ENCODE results near the gene OTULINL.
A peak's percentile ranks its signal among the peaks of the same experiment; 100 is the strongest.
"Not testable (repeated sequence)": the region's sequence is repeated elsewhere in the genome, so short reads cannot be mapped to it uniquely, and the experiment has no call there.

The OTULINL gene

DNA sequence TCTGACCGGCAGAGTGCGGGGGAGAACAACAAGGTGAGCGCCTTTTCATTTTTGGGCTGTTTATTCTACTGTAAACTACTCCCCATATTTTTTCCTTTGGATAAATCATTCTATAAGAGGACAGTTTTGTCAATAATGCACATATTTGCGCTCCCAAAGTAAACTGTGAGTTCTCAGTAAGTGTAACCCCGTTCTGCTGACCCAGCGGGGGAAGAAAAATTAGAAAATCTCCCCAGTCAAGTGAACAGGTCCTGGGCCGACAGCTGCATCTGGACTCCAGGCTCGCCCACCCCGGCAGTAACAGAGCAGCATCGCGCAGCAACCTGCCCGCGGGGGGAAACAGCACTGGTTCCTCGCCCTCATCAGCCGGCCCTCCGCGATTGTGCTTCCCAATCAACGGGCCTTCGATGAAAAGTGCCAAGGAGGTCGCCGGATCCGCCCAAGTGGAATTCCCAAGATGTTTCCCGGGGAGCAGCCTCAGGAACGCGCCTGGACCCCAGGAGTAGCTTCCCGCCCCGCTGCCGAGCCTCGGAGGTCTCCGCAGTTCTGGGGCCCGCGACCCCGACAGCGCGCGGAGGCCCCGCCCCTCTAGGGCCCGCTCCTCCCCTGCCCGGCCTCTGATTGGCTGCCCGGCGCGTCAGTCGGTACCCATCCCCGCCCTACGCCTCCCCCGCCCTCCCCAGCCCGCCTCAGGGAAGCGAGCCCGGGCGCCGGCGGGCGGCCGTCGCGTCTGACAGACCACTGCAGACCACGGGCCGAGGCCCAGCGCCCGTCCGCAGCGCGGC lies at the start of gene OTULINL:
Gene OTULINL, plus strand, starts transcription at position 687 of the 785 bp plus-strand sequence. CDS start 103 bp downstream, outside the sequence.
- DNase-seq, result peak; percentile 97

GRCh38 chr5:14532180-14532579 lies 49.4 kb upstream of the OTULINL start:
- DNase-seq, result no peak

GRCh38 chr5:14534773-14535172 lies 46.8 kb upstream of the OTULINL start:
- no peak for DNase-seq

GRCh38 chr5:14545308-14545707 lies 36.3 kb upstream of the OTULINL start:
- no peak for DNase-seq

GRCh38 chr5:14545862-14546261 lies 35.7 kb upstream of the OTULINL start:
- no peak for DNase-seq

DNA sequence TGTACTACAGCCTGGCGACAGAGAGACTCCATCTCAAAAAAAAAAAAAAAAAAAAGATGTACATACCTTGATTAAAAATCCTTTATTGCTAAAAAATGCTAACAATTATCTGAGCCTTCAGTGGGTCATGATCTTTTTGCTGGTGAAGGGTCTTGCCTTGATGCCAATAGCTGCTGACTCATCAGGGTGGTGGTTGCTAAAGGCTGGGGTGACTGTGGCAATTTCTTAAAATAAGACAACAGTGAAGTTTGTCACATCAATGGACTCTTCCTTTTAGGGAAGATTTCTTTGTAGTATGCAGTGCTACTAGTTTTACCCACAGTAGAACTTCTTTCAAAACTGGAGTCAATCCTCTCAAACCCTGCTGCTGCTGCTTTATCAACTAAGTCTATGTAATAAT lies 33.9 kb upstream of the OTULINL start:
- no peak for DNase-seq

GRCh38 chr5:14551211-14551610 lies 30.4 kb upstream of the OTULINL start:
- DNase-seq, result no peak

DNA sequence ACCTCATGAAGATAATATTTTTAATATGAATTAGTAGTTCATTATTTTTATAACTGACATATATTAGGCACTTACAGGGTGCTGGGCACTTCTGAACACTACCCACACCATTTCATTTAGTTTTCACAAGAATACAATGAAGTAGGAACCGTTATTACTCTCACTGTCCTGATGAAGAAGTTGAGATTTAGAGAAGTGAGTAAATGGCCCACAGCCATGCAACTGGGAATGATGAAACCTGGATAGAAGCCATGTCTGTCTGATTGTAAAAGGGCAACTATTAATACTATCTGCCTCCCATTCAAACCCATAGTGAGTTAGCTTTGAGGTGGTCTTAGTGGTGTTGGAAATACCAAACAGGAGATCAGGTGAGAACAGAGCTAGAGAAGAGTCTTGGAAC lies 29.6 kb upstream of the OTULINL start:
- no peak for DNase-seq

GRCh38 chr5:14554288-14554687 lies 27.3 kb upstream of the OTULINL start:
- not testable (repeated sequence) for DNase-seq

DNA sequence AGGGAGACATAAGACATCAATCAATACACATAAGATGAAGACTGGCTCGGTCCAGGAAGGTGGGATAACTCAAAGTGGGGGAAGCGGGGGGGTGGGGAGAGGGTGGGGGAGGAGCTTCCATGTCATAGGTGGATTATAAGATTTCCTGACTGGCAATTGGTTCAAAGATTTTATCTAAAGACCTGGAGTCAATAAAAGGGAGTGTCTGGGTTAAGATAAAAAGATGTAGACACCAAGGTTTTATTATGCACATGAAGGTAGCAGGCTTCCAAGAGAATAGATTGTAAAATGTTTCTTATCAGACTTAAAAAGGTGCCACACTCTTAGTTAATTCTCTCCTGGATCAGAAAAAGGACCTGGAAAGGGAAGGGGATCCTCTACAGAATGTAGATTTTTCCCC lies 25.6 kb upstream of the OTULINL start:
- DNase-seq, result no peak

DNA sequence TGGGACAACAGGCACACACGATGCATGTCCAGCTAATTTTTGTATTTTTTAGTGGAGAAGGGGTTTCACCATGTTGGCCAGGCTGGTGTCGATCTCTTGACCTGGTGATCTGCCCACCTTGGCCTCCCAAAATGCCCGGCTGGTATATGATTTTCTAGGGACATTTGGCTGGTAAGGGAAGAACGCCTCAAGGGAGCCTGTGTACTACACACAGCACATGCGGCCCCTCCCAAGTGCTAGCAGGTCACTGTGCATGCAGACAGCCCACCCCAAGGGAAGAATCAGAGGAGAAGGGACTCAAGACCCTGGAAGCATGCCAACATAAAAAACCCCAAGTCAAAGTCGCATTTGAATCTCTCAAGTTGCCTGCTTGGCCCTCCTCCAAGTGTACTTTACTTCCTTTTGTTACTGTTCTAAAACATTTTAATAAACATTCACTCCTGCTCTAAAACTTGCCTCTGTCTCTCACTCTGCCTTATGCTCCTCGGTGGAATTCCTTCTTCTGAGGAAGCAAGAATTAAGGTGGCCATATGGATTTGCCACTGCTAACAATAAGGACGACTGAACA lies 24.3 kb upstream of the OTULINL start:
- DNase-seq, result no peak

GRCh38 chr5:14557791-14558415 lies 23.7 kb upstream of the OTULINL start:
- no peak for DNase-seq

DNA sequence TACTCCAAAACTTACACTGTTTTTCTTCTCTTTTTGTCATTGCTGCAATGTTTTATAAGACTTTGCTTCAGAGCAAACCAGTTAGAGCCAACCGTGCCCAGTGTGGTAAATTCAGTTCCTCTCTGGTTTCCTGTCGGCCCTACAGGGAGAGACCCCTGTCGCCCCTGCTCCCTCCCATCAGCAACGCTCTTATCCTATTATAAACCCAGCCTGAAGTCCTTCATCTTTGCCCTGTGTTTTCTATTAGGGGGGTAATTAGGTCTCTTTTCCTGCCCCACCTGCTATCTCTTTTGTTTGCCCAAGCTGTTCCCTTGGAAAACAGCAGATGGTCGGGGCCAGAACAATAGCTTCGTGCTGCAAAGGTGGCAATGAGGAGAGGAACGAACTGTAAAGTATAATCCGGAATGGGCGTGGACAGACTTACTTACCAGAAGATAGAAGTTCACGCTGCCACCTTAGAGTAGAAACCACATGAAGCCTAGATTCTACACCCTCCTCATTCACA lies 21.4 kb upstream of the OTULINL start:
- no peak for DNase-seq

DNA sequence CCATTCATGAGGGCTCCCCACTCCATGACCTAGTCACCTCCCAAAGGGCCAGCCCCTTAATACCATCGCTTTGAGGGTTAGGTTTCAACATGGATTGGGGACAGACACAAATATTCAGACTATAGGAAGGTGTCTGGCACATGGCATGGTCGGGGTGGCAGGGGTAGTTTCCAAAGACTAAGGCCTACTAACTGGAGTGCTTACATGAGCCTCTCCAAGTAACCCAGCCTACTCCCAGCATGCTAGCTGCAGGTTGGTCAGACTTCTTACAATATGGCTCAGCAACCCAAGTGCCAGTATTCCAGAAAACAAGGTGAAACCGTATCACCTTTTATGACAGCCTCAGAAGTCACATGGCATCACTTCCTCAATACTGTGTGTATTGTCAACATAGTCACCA lies 19.9 kb upstream of the OTULINL start:
- no peak for DNase-seq

GRCh38 chr5:14568333-14568732 lies 13.3 kb upstream of the OTULINL start:
- no peak for DNase-seq

DNA sequence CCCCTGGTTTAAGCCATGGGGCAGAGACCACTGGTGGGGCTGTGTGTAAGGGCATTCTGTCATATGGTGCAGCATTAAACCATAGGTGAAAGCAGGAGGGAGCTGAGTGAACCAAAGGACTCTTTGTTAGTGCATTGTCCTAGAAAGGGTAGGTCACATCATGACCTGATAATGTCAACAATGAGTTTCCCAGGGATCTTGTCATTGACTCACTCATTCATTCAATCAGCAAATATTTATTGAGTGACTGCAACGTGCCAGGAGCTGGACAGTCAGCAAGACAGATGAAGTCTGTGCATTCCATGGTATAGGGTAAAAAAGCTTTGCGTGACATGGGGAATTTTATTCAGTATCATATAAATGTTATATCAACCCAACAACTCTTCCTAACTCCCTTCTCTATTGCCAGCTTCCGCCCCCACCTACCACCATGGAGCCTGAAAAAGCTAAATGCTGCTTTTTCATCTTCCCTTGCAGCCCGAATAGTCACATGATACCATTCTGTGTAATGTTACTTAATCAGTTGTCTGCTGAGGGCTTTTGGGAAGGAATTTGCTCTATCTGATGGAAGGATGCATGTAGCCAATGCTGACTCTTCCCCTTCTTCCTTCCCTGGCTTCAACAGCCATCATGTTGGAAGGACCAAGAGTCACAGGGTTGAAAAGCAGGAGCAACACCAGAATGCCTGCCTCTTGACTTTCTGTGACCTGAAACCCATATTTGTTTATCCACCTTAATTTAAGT lies 11.5 kb upstream of the OTULINL start:
- no peak for DNase-seq

GRCh38 chr5:14571901-14572300 lies 9.7 kb upstream of the OTULINL start:
- no peak for DNase-seq

DNA sequence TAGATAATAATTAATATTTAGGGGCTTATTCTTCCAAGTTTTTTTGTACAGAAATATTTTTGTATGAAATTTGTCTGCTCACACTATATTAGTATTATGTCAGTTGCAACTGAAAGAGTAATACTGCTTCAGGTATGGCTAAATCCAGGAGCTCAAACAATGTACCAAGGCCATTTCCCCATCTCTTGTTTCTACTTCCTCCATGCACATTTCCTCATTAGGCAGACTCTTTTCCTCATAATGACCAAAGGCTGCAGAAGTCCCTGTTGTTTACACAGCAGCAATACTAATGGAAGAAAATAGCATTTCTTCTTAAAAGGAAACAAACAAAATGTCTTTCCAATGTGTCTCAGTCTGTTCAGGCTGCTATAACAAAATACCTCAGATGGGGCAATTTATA lies 9.2 kb upstream of the OTULINL start:
- no peak for DNase-seq

GRCh38 chr5:14572836-14573235 lies 8.8 kb upstream of the OTULINL start:
- DNase-seq, result no peak

- DNase-seq, result no peak
These were observed 7.5 kb upstream of the OTULINL start for GRCh38 chr5:14574096-14574495.

- DNase-seq, result no peak
These were observed 6.6 kb upstream of the OTULINL start for GRCh38 chr5:14574891-14575508.

DNA sequence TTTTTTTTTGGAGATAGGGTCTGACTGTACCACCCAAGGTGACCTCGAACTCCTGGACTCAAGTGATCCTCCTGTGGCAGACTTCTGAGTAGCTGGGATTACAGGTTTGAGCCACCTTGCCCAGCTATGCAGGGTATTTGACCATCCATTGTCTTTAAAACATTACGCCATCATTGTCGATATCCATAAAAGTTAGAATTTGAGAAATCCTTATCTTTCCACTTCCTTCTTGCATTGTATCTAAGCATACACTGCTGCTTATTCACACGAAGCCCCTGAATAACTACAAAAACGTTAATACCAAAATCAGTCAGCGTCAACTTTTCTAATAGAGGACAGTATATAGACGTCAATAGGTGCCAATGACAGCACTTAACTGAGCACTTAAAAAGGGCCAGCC lies 5.4 kb upstream of the OTULINL start:
- DNase-seq, result no peak

Measured in activated CD8-positive, alpha-beta memory T cell treated with anti-CD3 and anti-CD28 coated beads for 24 hours (primary cell).